Activated CD8-positive, alpha-beta memory T cell treated with anti-CD3 and anti-CD28 coated beads, Interleukin-2, amount 50 U/mL, for 1 hour (primary cell): ENCODE measurements around the gene USP31.
A peak's percentile ranks its signal among the peaks of the same experiment; 100 is the strongest.
"Not testable (repeated sequence)": the region's sequence is repeated elsewhere in the genome, so short reads cannot be mapped to it uniquely, and the experiment has no call there.

Source experiments
- DNase-seq: peaks from one replicate; pipeline ENCODE4 v3.0.0-alpha.2; 2020; ENCODE audit errors: extremely low read depth

Gene USP31

DNA sequence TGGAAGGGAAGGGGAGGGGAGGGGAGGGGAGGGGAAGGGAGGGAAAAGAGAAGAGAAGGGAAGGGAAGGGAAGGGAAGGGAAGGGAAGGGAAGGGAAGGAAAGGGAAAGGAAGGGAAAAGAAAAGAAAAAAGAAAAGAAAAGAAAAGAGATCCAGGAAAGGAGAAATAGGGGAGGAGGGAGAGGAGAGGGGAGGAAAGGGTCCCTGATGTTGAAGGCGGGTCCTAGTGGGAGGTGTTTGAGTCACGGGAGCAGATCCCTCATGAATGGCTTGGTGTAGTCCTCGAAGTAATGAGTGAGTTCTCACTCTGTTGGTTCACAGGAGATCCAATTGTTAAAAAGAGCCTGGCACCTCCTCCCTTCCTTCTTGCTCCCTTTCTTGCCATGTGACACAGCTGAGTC lies 6.9 kb upstream of the USP31 start:
- no peak for DNase-seq

DNA sequence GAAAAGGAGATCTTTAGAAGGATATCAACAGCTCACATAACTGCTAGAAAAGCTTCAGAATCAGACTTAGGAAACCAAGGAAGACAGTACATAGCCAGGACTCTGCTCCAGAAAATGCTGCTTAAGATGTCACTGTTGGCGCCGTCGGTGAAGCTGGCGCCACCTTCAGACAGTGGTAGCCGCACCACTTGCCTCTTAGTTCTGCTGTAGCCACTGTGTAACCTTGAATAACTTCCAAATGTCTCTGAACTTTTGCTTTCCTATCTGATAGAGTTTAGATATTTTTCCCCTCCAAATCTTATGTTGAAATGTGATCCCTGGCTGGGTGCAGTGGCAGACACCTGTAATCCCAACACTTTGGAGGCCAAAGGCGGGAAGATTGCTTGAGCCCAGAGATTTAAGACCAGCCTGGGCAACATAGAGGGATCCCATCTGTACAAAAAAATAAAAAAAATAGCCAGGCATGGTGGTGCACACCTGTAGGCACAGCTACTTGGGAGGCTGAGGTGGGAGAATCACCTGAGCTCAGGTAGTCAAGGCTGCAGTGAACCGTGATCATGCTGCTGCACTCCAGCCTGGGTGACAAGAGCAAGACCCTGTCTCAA lies 6.3 kb upstream of the USP31 start:
- no peak for DNase-seq

DNA sequence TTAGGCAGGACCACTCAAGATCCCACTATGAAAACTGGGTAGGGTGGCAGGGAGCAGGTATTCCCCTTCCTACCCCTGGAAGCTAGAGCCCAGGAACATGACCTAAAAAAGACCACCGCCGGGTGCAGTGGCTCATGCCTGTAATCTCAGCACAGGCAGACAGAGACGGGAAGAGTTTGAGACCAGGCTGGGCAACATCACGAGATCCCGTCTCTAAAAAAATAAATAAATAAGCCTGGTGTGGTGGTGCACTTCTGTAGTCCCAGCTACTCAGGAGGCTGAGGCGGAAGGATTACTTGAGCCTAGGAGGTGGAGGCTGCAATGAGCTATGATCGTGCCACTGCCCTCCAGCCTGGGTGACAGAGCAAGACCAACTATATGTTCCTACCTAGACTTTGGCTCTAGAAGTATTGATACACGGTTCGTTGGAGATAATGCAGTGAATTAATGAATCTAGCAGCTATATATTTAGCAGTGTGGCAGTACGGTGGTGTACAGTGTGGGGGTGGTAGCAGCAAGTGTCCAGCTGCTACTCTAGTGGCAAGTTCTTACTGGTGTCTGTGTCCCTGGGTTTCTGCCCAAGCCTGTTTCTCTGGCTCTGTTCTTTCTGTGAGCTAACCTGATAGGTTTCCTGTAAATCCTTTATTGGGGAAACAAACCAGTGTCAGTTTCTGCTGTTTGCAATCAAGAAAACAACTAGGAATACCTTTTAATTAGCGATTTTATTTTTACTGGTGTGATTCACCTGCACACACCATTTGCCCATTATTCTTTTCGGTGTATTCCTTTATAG lies 3.3 kb upstream of the USP31 start:
- no peak for DNase-seq

DNA sequence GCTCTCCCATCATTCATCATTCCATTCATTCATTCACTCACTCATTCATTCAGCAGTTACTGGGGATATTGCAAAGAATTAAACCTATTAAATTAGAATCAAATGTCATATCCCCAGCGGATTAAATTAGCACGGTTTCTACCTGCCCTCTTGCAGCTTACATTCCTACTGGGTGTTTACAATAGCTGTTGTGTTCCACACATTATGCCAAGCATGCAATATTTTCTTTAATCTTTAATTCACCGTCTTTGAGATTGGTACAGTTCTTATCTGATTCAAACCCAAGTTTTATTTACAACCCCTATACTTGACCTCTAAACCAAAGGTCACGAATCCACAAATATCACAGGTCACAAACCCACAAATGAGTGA lies 727 bp upstream of the USP31 start:
- no peak for DNase-seq

DNA sequence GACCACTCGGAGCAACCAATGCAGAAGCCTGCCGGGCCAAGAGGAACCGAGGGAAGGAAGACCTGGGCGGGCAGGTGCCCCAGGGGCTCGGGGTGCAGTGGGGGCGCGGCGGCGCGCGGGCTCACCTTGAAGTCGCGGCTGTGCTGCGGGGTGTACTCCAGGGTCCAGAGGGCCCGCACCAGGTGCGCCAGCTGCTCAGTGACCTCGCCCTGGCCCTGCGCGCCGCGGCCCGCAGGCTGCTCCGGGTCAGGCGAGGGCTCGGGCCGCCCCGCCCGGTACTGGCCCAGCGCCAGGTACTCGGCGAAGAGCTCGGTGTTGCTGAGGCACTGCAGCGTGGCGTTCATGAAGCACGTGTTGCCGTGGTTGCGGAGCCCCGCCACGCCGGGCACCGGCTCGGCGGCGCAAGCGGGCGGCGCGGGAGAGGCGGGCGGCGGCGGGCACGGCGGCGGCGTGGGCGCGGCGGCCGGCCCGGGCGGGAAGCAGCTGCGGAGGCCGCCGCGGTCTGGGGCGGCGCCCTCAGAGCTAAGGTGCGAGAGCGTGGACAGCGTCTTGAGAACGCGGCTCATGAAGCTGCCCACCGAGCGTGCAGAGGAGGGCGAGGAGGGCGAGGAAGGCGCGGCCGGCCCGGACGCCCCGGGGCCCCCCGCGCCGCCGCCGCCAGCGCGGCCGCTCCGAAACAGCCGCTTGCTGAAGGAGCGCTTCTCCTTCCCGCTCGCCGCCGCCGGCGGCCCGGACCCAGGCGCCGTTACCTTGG lies 562 bp downstream of the USP31 start:
- peak; percentile 5 for DNase-seq

DNA sequence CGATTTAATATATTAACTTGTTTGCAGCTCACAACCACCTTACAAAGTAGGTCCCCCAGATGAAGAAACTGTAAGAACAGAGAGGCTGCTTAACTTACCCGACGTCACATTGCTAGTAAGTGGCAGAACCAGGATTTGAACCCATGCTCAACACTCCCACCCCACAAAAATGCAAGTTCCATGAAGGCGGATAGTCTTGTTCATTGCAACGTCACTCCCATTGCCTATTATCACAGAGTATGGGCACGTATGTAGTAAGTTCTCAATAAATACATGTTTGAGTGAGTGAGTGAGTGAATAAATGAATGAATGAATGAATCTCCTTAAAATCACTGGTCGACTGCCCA lies 1.1 kb downstream of the USP31 start:
- no peak for DNase-seq

DNA sequence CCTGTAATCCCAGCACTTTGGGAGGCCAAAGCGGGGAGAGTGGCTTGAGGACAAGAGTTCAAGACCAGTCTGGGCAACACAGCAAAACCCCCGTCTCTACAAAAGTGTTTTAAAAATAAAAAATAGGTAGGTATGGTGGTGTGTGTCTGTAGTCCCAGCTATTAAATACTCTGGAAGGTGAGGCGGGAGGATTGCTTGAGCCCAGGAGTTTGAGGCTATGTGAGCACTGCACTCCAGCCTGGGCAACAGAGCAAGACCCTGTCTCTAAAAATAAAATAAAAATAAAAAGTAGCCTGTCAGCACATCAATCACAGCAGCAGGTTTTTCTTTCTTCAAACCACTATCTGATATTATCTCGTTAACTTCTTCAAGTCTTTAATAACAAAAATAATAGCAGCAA lies 1.6 kb downstream of the USP31 start:
- DNase-seq, result no peak

DNA sequence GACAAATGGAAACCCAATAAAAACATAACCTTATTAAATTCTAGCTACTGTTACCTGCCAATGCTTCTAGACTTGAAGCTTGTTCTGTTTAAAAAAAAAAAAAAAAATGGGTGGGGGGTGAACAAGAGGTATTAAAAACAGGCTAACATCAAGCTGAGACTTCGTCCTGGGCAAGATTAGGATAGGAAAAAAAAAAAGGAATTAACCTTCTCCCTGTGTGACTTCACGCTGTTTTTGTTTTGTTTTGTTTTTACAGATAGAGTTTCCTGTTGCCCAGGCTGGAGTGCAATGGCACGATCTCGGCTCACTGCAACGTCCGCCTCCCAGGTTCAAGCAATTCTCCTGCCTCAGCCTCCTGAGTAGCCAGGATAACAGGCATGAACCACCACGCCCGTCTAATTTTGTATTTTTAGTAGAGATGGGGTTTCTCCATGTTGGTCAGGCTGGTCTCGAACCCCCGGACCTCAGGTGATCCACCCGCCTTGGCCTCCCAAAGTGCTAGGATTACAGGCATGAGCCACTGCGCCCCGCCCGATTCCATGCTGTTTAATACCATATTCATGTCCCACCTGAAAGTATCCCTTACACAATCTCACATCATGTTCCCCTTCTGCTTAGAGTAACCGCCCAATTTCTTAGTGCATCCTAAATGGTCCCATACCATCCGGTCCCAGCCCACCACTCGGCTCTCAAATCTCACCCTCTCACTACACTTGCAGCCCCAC lies 2.2 kb downstream of the USP31 start:
- no peak for DNase-seq

DNA sequence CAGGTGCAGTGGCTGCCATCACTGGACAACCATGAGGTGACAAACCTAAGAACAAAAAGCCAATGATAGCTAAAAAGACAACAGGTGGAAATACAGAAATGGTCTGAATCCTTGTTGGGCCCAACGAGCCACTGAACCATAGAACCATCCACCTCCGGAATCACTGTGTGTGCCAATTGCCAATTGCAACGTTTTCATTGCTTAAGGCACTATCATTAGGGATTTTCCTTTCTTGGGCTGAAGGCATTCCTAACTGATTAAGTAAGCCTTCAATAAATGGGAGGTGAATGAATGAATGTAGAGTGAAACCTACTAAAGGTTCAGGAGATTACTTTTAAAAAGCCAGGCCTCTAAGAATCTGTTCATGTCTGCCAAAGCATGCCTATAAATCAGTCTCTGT lies 3.6 kb downstream of the USP31 start:
- DNase-seq, result no peak

DNA sequence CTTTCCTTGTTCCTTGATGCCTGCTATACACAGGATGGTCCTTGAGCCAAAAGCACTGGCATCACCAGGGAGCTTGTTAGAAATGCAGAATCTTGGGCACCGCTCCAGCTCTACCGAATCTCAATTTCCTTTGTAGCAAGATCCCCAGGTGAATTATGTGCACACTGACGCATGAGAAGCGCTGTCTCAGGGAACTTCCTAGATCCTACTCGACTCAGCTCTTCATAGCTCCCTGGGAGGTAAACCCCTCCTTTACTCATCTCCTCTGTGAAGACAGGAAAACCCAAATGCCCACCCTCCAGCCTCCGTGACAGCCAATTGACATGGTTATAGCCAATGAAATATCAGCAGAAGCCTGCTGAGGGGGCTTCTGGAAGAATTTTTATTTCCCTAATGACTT lies 4.1 kb downstream of the USP31 start:
- DNase-seq, result no peak

DNA sequence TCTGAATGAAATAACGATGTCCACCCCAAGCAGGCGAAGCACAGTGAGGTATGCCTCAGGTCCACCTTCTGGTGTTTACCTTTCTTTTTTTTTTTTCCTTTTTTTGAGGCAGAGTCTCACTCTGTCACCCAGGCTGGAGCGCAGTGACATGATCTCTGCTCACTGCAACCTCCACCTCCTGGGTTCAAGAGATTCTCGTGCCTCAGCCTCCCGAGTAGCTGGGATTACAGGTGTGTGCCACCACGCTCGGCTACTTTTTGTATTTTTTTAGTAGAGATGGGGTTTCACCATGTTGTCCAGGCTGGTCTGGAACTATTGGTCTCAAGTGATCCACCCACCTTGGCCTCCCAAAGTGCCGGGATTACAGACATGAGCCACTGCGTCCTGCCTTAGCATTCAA lies 4.9 kb downstream of the USP31 start:
- not testable (repeated sequence) for DNase-seq

DNA sequence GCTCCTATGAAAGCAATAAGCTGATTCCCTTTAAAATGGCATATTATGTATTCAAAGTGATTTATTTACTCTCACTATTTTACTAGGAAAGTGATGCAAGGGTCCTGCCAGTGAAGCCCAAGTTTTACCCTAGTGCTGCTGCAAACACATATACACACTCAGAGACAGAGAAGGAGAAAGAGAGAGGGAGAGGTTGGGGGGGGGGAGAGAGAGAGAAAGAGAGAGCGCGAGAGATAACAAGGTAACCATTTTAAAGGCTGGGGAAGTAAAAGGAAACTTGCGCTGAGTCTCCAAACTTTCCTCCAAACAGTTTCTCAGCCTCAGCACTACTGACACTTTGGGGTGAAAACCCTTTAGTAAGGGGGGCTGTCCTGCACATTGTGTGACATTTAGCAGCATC lies 5.9 kb downstream of the USP31 start:
- no peak for DNase-seq

DNA sequence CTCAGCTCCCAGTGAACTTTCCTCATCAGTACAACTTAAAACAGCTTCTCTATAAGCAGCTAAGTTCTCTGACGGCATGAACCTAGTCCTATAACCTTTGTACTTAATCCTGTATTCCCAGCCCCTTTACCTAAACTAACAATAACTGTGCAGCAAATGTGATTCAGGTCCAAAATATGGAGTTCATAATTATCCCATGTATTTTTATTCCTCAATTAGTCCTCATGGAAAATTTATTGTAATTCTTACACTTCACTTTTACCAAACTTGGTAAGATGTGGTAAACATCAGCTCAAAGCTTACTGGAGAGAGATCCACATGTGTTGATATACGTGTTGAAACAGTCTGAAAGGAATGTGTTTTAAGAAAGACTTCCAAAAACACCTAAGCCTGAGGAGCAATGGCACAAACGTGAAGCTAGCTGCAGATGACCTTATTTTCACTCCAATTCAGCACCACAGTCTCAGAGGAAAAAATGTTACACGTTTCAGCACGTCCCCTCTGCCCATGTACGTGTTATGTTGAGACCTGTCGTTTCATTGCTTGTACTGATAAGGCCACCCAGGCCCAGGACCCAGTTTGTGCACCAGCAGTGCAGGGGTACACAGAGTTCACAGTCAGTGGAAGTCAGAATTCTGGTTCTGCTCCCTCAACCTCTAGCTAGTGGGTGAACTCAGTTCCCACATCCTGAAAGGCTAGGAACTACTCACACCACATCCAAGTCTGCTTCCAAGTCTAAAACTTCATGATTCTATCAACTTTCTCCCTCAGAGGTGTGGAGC lies 7.1 kb downstream of the USP31 start:
- no peak for DNase-seq

DNA sequence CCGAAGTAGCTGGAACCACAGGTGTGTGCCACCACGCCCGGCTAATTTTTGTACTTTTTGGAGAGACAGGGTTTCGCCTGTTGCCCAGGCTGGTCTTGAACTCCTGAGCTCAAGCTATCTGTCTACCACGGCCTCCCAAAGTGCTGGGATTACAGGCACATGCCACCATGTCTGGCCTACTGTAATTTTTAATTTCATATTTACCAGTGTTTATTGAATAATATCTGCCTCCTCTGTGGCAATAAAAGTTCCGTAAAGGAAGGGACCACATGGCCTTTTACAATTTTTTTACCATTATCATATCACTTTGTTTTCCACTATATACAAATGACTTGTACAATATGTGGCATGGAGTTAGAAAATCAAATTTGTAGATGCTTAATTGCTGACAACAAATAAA lies 7.8 kb downstream of the USP31 start:
- DNase-seq, result no peak

DNA sequence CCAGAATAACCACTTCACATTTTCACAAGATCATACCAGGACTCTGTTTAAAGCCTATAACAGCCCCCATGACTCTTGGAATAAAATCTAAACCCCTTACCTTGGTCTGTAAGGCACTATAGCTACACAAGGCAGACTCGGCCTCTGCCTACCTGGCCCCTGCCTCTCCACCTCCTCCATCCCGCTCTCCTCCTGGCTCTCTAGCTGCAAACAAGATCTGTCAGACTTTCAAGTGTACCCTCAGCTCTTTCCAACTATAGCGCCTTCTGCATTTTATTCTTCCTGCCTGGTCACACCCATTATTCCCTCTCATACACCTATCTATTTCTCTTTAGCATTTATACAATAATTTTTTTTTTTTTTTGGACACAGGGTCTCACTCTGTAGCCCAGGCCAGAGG lies 8.2 kb downstream of the USP31 start:
- no peak for DNase-seq

DNA sequence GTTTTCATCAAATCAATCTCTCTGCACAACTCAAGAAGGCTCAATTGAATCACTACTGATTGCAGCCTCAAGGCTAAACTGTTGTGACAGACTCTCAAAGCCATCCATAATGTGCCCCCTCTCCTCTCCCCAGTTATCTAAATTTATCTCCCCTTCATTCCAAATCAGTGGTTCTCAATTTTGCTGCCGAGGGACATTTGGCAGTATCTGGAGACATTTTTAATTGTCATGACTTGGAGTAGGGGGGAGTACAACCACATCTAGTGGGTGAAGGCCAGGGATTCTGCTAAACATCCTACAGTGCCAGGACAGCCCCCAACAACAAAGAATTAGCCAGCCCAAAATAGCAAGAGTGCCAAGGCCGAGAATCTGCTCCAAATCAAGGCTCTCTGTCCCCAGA lies 9.1 kb downstream of the USP31 start:
- DNase-seq, result no peak

DNA sequence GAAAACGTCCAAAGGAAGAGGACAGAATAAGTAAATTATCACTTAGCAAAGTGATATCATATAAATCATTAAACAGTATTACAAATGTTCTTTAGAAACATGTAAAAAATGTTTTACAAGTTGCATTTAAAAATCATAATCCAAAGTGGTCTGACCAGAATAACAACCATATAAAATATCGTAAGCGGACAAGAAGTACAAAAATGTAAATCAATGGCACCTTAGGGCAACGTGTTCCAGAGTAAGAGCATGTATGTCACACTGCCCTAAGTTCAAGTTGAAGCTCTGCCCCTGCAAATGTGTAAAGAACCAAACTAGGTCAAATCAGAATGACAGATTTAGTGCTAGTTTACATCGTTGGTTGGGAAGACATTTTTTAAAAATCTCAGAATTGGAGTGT lies 11.4 kb downstream of the USP31 start:
- DNase-seq, result no peak

DNA sequence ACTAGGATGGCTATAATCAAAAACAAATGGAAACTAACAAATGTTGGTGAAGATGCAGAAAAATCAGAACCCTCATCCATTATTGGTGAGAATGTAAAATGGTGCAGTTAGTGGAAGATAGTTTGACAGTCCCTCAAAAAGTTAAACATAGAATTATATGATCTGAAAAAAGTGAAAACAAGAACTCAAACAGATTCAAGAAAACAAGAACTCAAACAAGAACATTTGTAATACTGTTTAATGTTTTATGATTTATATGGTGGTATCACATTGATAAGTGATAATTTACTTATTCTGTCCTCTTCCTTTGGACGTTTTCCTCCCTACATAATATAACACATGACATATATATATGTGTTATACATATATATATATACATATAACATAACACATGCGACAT lies 12.0 kb downstream of the USP31 start:
- DNase-seq, result no peak

DNA sequence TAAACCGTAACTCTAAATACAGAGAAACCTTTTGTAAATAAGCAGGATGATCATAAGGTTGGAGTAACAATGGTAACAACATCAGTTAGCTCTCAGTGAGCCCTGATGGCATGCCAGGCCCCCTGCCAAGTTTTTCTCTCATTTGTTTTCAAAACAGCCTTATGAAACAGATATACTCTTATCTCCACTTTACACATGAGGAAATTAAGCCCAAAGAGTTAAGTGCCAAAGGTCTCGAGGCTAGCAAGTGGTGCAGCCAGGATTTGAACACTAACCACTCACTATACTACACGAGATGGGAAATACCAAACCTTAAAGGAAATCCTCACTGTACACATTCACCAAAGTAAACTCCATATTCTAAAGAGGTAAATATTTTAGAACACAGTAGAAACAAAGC lies 15.0 kb downstream of the USP31 start:
- no peak for DNase-seq

DNA sequence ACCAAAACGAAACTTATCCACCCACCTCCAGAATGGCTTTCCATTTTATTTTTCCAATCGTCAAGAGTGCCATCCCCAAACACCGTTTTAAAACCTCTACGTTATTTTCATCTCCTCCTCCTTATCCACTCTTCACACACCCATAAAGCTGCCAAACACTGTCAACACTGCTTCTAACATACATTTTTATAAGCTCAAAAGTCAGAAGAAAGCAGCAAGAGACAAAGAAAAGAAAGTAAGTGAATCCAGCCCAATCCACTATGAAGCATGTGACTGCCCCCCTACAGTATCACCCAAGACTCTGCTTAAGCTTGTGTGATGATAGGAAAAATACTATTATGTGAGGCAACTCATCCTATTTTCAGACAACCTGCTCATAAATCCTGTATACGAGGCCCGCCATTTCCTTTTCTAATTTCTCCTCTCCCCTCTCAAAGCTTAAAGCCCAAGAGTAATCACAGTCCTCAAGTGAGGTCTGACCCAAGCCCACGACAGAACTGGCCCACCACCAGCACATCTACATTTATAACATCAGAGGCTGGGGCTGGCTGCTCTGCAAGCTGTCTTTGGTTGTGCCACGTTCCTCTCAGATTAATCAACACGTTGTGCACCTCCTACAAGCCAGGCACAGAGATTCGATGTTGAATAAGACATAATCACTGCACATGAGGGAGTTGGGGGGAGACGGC lies 16.3 kb downstream of the USP31 start:
- no peak for DNase-seq

DNA sequence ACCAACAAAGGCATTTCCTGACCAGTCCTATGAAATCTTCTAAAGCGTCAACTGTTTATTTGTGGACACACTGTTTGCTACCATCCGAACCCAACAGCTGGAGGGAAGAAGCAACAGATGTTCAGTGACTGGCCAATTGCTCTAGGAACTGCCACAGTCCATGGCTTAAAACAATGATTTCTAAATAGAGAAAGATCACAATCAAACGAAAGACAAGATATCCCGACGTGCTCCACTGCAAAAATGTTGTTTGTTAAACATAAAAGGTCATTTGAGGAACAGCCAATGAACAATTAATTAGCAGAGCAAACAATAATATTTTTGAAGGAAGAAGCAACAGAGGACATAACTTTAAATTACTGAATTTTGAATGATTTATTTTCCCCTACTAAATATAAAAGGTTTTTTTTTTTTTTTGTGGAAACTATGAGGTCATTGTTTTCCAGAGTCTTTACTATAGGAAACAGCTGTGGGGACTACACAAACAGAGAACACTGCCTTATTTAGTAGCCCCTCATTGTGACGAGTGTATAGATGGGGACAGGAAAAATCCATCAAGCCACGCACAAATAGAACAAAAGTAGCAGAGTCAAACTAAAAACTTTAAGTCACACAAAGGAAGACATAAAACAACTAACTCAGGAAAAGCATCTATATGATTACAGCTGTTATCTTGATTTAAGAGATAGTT lies 17.2 kb downstream of the USP31 start:
- DNase-seq, result no peak
